Activated naive CD4-positive, alpha-beta T cell treated with Interleukin-2 at 50 U/mL for 16 hours (primary cell): ENCODE data around the gene KRI1.

Source experiments
- DNase-seq: peaks from one replicate; pipeline ENCODE4 v3.0.0-alpha.2; 2020

The KRI1 gene

DNA sequence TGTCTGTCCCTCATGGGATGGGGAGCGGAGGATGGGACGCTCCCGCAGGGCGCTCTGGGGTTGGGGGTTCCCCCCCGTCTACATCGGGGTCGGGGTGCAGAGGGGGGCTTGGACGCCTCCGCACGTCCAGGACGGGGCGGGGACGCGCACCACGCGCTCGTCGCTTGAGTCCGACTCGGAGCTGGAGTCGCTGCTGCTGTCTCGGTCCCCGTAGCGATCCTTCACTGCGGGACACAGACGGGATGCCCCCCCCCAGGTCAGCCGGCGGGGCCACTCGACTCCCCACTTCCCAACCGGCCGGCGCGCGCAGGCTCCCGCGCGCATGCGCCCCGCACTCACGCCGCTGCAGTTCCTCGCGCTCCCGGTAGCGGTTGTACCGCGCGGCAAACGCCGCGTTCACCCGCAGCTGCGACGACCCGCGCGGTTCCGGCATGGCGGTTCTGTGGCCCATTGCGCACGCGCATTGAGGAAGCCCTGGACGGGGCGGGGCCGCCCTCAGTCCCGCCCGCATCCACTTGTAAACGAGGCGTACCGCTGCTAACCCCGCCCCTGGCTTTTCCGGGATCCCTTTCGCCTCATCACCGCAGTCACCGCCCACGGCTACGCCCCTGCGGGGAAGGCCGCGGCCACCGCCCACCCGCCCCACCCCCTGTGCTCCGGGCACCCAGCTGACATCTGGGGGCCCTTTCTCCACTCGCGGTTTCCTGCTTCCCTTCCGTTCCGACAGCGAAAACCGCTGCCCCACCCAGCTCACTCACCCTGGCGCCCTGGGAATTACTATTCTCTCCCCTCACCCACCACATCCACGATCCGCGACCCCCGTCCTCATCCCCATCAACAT lies at the start of gene KRI1:
Gene KRI1 (minus strand): TSS at position 444 of the 841 bp plus-strand sequence. CDS start 11 bp downstream, at position 433.
- DNase-seq, result peak; percentile 97

GRCh38 chr19:10612499-10613119 lies 46.8 kb upstream of the KRI1 start:
- DNase-seq, result no peak

DNA sequence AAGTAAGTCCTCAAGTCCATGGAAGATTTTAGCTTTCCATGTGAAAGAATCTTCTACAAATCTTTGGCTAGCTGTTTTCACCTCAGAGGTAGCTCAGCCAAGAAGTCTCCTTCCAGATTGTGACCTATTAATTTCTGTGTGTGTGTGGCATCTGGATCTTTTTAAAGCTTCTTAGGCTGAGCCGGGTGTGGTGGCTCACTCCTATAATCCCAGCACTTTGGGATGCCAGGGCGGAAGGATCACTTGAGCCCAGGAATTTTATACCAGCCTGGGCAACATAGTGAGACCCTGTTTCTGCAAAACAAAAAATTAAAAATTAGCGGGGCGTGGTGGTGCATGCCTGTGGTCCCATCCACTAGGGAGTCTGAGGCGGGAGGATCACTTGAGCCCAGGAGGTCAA lies 46.1 kb upstream of the KRI1 start:
- no peak for DNase-seq

- peak; percentile 16 for DNase-seq
These were observed 38.7 kb upstream of the KRI1 start for GRCh38 chr19:10604460-10604980.

DNA sequence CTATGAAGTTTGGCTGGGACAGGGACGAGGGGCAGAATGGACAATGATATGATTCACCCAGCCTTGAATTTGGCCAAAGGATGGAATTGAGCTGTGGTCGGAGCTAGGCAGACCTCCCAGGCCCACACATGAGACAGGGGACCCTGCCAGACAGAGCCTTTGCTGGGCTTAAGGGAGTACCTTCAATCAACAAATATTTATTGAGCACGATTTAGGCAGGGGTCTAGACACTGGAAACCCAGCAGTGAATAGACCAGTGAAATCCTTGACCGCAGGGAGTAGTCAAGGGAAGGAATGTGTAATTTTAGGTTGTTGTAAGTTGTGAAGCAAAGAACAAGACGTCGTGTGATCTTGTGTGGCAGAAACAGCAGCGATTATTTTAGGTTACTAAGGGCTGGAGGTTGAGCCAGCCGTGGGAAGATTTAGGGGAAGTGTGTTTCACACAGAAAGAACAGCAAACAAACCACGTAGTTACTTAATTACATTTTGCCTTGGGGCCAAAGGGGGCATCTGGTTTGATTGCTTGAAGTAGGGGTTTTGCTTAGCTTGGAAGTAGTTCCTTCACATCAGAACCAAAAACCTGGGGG lies 38.2 kb upstream of the KRI1 start:
- peak; percentile 36 for DNase-seq

DNA sequence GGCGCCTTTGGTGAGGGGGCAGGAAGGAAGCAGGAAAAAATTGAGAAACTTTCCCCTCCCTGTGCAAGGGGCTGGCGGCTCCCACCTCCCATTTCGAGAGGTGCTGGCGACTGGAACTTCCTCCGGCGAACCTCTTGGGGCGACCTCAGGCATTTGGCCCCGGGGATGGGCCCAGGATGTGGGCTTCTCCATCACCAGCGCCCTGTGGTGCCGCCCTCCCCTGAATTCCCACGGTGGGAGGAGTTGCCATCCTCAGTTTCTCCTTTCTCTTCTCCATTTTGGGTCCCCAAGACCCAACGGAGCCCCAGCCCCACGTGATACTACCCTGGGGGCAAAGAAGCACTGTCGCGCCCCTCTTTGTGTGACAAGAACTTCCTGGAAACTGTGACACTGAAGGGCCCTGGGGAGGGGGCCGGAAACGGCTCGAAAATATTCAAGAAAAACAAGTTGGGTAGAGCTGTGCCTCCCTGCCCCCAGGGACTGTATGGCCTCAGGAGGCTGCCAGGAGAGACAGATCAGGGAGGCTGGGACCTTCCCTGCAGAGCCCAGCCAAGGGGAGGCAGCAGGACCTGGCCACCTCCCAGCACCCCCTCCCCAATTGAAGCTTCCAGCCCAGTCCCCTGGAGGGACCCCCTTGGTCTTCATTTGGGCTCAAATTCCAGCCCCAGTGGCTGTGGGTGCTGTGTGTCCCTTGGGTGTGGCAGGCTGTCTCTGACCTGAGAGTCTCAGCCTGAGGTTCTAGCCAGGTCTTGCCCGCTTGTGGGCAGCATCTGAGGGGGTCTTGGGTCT lies 37.5 kb upstream of the KRI1 start:
- DNase-seq, result peak; percentile 77

DNA sequence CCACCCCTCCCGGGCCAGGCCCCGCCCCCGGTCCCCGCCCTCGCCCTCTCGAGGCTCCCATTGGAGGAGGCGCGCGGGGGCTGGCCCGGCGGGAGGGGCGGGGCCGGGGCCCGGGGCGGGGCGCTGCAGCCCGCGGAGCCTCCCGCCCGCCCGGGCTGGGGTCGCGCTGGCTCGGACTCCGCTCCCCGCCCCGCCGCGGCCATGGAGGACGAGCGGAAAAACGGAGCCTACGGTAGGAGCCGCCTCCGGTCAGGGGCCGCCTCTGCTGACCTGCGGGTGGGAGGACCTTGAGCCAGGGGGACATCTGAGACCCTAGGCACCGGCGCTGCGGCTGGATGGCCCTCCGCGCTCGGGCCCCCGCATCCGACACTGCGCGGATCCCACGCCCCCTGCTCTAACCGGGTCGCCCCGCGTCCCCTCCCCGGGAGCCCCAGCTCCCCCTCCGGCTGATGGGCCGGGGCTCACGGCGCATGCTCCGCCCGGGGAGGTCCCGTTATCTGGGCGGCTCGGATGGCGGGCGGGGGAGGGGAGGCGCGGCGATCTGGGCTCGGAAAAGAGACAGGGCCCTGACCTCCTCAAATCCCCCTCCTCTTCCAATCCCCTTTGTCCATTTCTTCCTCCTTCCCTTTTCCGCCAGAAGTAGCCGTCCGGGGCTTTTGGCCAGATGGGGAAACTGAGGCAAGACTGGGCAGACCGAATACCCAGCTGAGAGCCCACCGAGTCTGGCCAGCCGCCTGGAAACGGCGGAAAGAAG lies 36.7 kb upstream of the KRI1 start:
- peak; percentile 86 for DNase-seq

DNA sequence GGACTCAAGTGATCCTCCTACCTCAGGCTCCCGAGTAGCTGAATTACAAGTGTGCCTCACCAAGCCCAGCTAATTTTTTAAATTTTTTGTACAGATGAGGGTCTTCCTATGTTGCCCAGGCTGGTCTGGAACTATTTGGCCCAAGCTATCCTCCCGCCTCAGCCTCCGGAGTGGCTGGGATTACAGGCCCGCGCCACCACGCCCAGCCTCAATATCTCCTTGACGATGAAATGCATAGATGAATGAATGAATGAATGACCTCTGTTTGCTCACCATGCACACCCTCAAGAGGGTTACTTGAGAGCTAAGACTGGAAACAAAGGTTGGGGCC lies 36.2 kb upstream of the KRI1 start:
- DNase-seq, result no peak

- no peak for DNase-seq
These were observed 34.3 kb upstream of the KRI1 start for GRCh38 chr19:10600149-10600548.

GRCh38 chr19:10593820-10594637 lies 28.2 kb upstream of the KRI1 start:
- no peak for DNase-seq

- DNase-seq, result no peak
These were observed 27.3 kb upstream of the KRI1 start for GRCh38 chr19:10593148-10593547.

- no peak for DNase-seq
These were observed 22.0 kb upstream of the KRI1 start for GRCh38 chr19:10587839-10588150.

- DNase-seq, result no peak
These were observed 21.4 kb upstream of the KRI1 start, which contains the start of gene AP1M2 for GRCh38 chr19:10587022-10587838. TSS of gene AP1M2 (minus strand) at chr19:10587312. CDS start at chr19:10587231, 81 bp downstream.

DNA sequence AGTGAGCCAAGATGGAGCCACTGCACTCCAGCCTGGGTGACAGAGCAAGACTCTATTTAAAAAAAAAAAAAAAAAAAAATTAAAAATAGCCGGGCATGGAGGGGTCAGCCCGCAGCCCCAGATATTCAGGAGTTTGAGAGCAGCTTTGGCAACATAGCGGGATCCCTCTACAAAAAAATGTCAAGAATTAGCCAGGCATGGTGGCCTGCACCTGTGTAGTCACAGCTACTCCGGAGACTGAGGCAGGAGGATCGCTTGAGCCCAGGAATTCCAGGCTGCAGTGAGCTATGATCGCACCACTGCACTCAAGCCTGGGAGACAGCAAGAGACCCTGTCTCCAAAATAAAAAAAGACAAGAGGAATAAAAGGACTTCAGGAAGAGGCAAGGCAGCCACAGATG lies 20.6 kb upstream of the KRI1 start:
- DNase-seq, result no peak

GRCh38 chr19:10583036-10583776 lies 17.4 kb upstream of the KRI1 start:
- no peak for DNase-seq

DNA sequence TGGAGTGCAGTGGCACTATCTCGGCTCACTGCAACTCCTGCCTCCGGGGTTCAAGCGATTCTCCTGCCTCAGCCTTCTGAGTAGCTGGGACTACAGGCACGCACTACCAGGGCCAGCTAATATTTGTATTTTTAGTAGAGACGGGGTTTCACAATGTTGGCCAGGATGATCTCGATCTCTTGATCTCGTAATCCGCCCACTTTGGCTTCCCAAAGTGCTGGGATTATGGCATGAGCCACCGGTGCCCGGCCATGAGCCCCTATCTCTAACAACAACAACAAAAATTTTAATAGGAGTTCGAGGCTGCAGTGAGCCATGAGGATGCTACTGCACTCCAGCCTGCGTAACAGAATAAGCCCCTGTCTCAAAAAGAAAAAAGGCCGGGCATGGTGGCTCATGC lies 16.3 kb upstream of the KRI1 start:
- no peak for DNase-seq

- peak; percentile 91 for DNase-seq
These were observed 15.3 kb upstream of the KRI1 start for GRCh38 chr19:10580979-10581631.

GRCh38 chr19:10577951-10578350 lies 12.1 kb upstream of the KRI1 start:
- DNase-seq, result no peak

- DNase-seq, result no peak
These were observed 9.4 kb upstream of the KRI1 start for GRCh38 chr19:10575011-10575716.
